Measurements from ENCODE around the gene CALR3. TPM values are rescaled to one million over a fixed set of nuclear protein-coding genes. Genes with fewer than 3 reads are reported as not detected.

The CALR3 gene
- total and polyA plus RNA-seq, 2 of the 8 experiments (the other 6 are each of a cell fraction or from before 2014, with no cell fraction given), result 0.11 to 0.32 TPM

DNA sequence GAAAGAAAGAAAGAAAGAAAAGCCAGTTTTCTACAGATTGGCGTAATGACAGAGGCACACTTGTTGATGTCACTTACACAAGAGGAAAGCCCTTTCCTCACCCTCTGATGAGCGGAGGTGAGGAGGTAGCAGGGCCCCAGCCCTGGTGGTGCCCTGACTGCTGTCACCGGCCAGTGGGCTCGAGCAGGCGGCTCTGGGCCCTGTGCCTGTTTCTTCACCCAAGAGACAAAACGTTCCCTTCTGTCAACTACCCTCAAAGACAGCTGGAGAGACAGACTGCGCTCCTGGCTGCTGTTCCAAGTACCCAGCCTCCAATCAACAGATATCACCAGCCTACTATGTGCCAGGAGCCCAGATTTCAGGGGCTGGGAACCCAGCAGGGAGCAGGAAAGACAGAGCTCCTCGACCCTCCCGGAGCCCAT lies 34.3 kb downstream of the CALR3 start (continued):
- TF ChIP-seq CHD1 (IDR thresholded peaks at IDR 0.05; ENCODE audit: low read depth, low read length) (no peak), POLR2A (IDR thresholded peaks at IDR 0.05; ENCODE audit: control extremely low read depth in 1 of 2, low read depth in 2 of 2, low read length in 2 of 2) (no peak), CTCF (IDR thresholded peaks at IDR 0.05; ENCODE audit: control extremely low read depth in 1 of 3, insufficient read depth in 1 of 3, low read depth in 1 of 3, low read length in 3 of 3) (no peak), RFX5 (IDR thresholded peaks at IDR 0.05; ENCODE audit: borderline replicate concordance, low read depth, low read length) (no peak), TEAD4 (IDR thresholded peaks at IDR 0.05; ENCODE audit: low read depth, low read length) (no peak), EZH2 (IDR thresholded peaks at IDR 0.05; ENCODE audit: low read depth, low read length, severe bottlenecking) (no peak), CBX5 (IDR thresholded peaks at IDR 0.05; ENCODE audit: low read depth, low read length) (no peak)
- TF ChIP-seq, protein P1, sequence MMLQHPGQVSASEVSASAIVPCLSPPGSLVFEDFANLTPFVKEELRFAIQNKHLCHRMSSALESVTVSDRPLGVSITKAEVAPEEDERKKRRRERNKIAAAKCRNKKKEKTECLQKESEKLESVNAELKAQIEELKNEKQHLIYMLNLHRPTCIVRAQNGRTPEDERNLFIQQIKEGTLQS (IDR thresholded peaks at IDR 0.05; ENCODE audit: insufficient read depth, low read depth, low read length), result no peak

Data from H1 (cell line).